ENCODE data around the gene MAGI3.

Gene MAGI3

GRCh38 chr1:113657126-113657525 lies 266.8 kb downstream of the MAGI3 start:
- no peak for DNase-seq (ENCODE audit: insufficient read length, low spot score)
- no peak for FAIRE-seq
- TF ChIP-seq CTCF (IDR thresholded peaks at IDR 0.05; ENCODE audit: insufficient read depth, missing control alignments) = no peak

- TF ChIP-seq CTCF (IDR thresholded peaks at IDR 0.05; ENCODE audit: insufficient read depth, missing control alignments) = no peak
- FAIRE-seq (no peak), DNase-seq (ENCODE audit: insufficient read length, low spot score) (no peak)
Measured at GRCh38 chr1:113657556-113658063, 267.3 kb downstream of the MAGI3 start.

GRCh38 chr1:113659035-113659434 lies 268.7 kb downstream of the MAGI3 start:
- no peak for TF ChIP-seq CTCF (IDR thresholded peaks at IDR 0.05; ENCODE audit: insufficient read depth, missing control alignments)
- FAIRE-seq (no peak), DNase-seq (ENCODE audit: insufficient read length, low spot score) (no peak)

- no peak for TF ChIP-seq CTCF (IDR thresholded peaks at IDR 0.05; ENCODE audit: insufficient read depth, missing control alignments)
- FAIRE-seq (no peak), DNase-seq (ENCODE audit: insufficient read length, low spot score) (no peak)
Measured at GRCh38 chr1:113659556-113659955, 269.2 kb downstream of the MAGI3 start.

GRCh38 chr1:113660088-113660487 lies 269.8 kb downstream of the MAGI3 start:
- no peak for DNase-seq (ENCODE audit: insufficient read length, low spot score)
- TF ChIP-seq CTCF (IDR thresholded peaks at IDR 0.05; ENCODE audit: insufficient read depth, missing control alignments) = no peak
- no peak for FAIRE-seq

- FAIRE-seq = no peak
- DNase-seq (ENCODE audit: insufficient read length, low spot score) = no peak
- no peak for TF ChIP-seq CTCF (IDR thresholded peaks at IDR 0.05; ENCODE audit: insufficient read depth, missing control alignments)
Measured at GRCh38 chr1:113662101-113662500, 271.8 kb downstream of the MAGI3 start.

GRCh38 chr1:113663165-113663951 lies 273.0 kb downstream of the MAGI3 start:
- FAIRE-seq (no peak), DNase-seq (ENCODE audit: insufficient read length, low spot score) (no peak)
- TF ChIP-seq CTCF (IDR thresholded peaks at IDR 0.05; ENCODE audit: insufficient read depth, missing control alignments) = no peak

Data from D721Med (cell line).